Anterior cingulate cortex (tissue), 58 donors: ENCODE measurements around the gene CRLF3.
A peak's percentile ranks its signal among the peaks of the same experiment; 100 is the strongest.
"Not testable (repeated sequence)": the region's sequence is repeated elsewhere in the genome, so short reads cannot be mapped to it uniquely, and the experiment has no call there.

Source experiments
- DNase-seq, 58 donors: peaks; one replicate each; lab custom pipeline; 2025; lab: John Stamatoyannopoulos, UW

Gene CRLF3, protein sequence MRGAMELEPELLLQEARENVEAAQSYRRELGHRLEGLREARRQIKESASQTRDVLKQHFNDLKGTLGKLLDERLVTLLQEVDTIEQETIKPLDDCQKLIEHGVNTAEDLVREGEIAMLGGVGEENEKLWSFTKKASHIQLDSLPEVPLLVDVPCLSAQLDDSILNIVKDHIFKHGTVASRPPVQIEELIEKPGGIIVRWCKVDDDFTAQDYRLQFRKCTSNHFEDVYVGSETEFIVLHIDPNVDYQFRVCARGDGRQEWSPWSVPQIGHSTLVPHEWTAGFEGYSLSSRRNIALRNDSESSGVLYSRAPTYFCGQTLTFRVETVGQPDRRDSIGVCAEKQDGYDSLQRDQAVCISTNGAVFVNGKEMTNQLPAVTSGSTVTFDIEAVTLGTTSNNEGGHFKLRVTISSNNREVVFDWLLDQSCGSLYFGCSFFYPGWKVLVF

DNA sequence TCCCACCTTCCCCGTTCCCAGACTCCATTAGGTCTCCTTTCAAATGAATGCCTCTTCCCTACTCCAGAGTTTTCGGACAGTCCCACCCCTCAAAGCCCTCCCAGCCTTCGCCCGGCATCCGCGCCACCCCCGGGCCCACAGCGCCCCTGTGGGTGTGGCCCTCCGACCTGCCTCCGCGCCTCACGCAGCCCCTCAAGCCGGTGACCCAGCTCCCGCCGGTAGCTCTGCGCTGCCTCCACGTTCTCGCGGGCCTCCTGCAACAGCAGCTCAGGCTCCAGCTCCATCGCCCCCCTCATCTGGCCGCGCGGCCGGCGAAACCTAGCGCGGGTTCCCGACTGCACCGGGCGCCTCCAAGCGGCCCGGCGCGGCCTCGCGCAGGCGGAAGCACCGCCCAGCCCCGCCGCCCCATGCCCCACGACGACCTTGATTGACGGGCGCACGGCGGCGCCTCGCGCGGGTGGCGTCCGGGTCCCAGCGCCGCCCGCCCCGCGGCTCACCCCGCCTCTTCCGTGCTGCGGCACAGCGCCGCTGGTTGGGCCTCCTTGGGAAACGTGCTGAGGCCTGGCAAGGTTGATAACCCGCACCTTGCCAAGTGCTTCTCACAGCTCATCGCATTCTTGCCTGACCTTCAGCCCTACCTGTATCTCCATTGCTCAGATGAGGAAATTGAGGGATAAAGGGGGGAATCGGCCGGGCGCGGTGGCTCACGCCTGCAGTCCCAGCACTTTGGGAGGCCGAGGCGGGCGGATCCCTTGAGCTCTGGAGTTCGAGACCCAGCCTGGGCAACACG lies at the start of gene CRLF3:
CRLF3 (minus strand) TSS at position 337 of the 790 bp plus-strand sequence; CDS start at position 296, 41 bp downstream.
- DNase-seq = peak; percentile 19 to 94 (median 82)

DNA sequence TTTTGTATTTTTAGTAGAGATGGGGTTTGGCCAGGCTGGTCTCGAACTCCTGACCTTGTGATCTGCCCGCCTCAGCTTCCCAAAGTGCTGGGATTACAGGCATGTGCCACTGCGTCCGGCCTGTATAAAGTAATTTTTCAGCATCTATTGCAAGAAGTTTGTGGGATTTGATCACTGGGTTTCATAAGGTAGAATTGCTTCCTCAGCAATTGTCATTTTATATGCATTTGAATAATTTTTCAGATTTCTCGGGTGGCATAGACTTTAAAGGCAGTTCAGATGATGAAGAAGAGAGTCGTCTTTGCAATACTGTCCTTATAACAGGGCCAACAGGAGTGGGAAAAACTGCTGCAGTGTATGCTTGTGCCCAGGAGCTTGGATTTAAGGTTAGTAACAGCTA lies 44.5 kb upstream of the CRLF3 start:
- no peak for DNase-seq

DNA sequence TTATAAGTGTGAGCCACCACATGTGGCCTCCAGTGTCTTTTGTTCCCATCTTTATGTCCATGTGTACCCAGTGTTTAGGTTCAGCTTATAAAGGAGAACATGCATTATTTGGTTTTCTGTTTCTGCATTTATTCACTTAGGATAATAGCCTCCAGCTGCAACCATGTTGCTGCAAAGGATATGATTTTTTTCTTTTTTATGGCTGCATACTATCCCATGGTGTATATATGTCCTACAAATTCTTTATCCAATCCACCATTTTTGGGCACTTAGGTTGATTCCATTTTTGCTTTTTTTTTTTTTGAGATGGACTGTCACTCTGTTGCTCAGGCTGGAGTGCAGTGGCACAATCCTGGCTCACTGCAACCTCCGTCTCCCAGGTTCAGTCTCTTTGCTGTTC lies 40.1 kb upstream of the CRLF3 start:
- DNase-seq = no peak

DNA sequence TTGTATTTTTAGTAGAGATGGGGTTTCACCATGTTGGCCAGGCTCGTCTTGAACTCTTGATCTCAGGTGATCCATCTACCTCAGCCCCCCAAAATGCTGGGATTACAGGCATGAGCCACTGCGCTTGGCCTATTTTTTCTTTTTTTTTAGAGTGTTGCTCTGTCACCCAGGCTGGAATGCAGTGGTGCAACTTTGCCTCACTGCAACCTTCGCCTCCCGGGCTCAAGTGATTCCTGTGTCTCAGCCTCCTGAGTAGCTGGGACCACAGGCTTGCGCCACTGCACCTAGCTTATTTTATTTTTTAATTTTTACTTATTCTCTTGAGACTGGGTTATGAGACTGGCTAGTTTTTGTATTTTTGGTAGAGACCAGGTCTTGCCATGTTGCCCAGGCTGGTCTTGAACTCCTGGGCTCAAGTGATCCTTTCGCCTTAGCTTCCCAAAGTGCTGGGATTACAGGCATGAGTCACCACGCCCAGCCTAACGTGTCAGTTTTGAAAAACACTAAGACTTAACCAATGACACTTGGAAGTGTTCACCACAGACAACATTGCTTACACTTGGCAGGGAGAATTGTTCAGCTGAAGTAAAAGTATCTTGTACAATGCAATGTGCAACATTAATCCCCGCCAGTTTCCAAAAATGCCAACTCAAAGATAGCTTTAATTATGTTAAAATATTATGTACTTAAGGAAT lies 34.2 kb upstream of the CRLF3 start:
- no peak for DNase-seq

DNA sequence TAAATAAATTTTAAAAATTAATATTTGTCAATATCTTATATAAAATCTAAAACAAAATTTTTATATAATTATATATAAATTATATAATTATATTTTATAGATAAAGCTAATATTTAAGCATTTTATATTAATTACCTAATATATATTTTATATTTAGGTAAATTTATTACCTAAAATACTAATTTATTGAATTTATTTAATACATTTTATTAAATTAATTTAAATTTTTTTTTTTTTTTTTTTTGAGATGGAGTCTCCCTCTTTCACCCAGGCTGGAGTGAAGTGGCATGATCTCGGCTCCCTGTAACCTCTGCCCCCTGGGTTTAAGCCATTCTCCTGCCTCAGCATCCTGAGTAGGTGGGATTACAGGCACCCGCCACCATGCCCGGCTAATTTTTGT lies 29.7 kb upstream of the CRLF3 start:
- DNase-seq = no peak

DNA sequence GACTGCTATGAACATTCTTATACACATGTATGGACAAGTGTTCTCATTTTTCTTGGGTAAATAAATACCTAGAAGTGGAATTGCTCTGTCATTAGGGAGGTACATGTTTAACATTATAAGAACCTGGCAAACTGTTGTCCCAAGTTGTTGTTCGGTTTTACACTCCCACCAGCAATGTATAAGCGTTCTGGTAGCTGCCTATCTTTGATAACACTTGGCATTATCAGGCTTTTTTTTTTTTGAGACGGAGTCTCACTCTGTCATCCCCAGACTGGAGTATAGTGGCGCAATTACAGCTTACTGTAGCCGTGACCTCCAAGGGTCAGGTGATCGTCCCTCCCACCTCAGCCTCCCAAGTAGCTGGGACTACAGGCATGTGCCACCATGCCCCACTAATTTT lies 23.5 kb upstream of the CRLF3 start:
- DNase-seq = no peak

DNA sequence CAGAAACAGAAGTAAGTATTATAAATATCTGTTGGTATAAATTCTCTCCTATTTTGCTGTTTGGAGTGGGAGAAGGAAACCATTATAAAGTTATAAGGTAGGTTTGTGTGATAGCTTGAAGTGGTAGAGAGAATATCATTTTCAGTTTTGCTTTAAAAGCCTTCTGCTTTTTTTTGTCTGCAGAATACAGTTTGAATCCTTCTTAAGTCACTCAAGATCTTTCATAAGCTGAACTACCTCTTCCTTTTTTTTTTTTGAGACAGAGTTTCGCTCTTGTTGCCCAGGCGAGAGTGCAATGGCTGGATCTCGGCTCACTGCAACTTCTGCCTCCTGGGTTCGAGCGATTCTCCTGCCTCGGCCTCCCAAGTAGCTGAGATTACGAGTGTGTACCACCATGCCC lies 16.3 kb upstream of the CRLF3 start:
- no peak for DNase-seq

DNA sequence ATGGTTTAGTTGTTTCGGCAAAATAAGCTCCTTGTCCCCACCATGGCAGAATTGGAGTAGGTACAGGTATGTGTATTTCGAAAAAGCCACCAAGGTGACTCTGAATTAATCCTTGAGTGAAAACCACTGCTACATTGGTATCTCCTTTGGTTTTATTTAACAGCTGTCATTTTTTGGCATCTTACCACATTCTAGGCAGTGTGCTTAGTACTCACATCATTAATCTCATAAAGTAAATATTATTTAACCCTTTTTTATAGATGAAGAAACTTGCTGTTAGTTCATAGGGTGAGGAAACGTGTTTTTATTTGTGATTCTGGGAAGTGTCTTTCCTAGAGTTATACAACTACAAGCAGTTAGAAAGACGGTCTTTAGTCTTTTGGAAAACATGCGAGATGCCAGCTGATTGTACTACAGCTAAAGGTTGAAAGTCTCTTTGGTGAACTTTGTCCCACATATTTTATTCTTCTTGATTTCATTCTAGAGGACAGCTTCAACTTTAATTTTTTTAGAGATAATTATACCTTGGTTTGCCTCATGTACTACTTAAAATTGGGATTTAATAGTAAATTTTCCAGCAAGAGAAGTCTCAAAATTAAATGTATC lies 13.8 kb upstream of the CRLF3 start:
- DNase-seq = no peak

DNA sequence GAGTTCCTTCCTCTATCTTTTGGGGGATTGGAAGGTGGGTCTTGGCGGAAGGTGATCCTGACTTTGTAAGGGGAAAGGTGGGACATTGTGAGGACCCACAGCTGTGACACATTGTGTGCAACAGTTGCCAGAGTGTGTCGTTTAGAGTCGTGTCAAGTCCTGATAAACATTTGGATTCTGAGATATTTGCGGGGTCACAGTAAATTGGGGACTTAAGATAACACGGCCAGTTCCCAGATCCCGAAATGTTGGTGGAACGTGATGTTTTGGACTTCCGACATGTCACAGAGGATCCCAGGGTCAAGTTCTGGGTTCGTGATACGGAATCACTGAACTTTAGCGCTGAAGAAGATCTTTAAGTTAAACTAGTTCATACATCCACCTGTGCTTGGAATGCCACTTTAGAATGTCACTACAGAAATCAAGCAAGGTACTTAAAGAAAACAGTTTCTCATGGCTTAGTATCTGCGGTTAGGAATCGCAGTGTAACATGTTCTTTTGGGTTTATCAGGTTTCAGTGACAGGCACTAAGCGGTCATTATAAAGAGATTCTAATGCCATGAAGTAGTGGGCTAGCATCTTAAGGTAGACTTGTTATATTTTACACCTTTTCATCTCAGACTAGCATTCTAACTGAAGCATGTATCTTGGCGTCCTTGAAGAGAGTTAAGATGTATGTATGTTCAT lies 8.1 kb upstream of the CRLF3 start:
- no peak for DNase-seq

DNA sequence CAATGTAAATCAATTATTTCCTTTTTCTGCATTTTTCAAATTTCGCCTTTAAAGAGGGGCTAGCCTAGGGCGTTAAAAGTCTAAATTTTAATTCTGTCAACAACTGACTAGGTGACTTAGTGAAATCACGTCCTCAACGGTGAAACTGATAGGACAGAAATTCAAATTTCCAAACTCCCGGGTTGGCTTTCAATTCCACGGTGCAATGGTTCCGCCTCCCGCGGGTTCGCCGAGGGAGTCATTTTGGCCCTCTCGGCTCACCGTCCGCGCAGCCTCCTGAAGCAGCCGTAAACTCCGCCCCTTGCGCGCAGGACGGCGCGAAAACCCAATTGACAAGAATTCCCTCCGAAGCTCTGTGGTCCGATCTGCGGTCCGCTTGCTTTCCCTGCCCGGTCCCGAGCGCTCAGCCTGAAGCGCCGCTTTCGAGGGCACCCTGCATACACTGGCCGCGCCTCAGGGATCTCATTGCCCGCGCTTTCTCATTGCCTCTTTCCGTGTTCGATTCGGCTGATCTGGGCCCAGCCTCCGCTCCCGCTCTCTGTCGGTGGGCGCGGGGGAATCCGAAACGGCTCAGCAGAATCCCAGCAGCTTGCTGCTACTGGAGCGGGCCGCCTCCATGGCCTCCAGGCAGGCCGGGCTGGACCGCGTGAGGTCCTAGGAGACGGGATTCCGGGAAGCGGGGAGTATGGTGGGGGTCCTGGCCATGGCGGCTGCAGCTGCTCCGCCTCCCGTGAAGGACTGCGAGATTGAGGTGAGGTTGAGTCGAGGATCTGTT lies 7.4 kb upstream of the CRLF3 start, which contains the start of gene ATAD5:
ATAD5 (plus strand) TSS at position 304 of the 775 bp plus-strand sequence; CDS start at position 686, 382 bp downstream.
- DNase-seq = peak; percentile 38 to 92 (median 82)

DNA sequence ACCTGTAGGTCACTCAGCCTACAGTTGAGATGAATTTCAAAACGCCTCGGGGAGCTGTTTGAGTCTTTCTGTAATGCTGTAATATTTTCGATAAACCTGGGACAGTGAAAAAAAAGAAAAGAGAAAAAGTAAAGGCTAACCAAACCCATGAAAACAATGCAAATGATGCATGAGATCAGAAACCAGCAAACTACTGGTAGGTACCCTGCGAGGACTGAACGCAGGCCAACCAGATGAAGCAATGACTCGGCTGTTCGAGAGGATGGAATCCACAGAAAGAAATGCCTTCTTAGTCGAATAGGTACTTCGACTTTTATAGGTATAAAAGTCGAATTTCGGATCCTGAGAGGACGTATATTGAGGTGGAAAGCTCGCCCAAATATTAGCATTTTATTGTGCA lies 6.8 kb upstream of the CRLF3 start:
- peak in 1 of 58 donors; percentile 13 for DNase-seq

DNA sequence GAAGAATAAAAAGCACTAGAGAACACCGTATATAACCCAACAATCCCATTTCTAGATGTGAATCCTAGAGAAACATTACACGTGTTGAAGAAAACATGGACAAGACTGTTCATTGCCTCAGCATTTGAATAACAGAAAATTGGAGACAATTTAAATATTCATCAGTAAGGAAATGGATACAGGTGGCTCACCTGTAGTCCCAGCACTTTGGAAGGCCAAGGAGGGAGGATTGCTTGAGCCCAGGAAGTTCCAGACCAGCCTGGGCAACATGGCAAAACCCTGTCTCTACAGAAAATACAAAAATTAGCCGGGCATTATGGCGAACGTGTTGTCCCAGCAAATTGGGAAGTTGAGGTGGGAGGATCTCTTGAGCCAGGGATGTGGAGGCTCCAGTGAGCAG lies 4.5 kb upstream of the CRLF3 start:
- DNase-seq = no peak

DNA sequence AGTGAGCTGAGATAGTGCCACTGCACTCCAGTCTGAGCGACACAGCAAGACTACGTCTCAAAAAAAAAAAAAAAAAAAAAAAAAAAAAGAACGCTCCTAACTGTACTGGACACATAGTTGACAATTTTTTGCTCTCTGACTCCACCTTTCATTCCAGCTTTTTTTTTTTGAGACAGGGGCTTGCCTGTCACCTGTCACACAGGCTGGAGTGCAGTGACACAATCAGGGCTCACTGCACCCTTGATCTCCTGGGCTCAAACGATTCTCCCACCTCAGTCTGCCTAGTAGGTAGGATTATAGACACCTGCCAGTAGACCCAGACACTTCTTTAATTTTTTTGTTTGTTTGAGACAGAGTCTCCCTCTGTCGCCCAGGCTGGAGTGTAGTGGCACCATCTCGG lies 2.6 kb upstream of the CRLF3 start:
- no peak for DNase-seq

DNA sequence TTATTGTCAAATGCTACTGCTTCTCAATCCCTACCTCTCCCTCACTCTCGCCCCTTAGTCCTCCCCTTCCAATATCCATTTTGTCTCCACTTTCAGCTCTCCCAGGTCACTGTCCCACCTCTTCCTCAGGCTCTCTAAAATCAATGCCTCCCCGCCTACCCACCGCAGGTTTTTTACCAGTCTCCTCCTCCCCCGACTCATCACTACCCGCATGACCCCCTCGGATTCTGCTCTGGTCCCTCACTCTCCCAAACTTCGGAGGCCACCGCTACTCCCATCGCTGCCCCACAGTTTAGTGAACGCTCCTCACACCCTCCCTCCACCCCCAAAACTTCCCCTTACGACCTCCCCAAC lies 513 bp downstream of the CRLF3 start:
- DNase-seq = peak in 1 of 58 donors; percentile 39

DNA sequence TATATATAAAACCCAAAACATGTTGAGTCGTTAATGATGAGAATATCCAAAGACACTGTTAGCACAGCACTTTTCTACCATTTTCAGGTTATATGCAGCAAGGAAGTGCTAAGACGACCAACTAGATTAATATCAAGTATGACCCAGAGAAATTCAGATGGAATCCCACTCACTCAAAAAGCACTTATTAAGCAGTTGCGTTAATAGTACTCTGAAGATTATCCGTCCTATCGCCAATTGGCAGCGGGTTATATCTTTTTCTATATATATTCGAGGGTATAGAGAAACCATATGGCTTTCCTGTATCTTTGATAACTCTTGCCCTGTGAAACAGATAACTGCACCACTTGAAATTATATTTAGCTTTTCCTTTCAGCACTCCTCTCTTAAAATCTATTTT lies 1.1 kb downstream of the CRLF3 start:
- no peak for DNase-seq

DNA sequence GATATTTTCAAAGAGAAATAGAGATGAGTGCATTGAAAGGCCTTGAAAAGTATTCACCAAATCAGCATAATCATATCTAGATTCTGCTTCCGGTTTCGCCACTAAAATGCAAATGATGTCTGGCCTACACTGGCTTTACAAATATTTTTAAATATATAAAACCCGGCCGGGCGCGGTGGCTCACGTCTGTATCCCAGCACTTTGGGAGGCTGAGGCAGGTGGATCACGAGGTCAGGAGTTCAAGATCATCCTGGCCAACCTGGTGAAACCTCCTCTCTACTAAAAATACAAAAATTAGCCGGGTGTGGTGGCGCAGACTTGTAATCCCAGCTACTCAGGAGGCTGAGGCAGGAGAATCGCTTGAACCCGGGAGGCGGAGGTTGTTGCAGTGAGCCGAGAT lies 1.6 kb downstream of the CRLF3 start:
- DNase-seq = not testable (repeated sequence)

DNA sequence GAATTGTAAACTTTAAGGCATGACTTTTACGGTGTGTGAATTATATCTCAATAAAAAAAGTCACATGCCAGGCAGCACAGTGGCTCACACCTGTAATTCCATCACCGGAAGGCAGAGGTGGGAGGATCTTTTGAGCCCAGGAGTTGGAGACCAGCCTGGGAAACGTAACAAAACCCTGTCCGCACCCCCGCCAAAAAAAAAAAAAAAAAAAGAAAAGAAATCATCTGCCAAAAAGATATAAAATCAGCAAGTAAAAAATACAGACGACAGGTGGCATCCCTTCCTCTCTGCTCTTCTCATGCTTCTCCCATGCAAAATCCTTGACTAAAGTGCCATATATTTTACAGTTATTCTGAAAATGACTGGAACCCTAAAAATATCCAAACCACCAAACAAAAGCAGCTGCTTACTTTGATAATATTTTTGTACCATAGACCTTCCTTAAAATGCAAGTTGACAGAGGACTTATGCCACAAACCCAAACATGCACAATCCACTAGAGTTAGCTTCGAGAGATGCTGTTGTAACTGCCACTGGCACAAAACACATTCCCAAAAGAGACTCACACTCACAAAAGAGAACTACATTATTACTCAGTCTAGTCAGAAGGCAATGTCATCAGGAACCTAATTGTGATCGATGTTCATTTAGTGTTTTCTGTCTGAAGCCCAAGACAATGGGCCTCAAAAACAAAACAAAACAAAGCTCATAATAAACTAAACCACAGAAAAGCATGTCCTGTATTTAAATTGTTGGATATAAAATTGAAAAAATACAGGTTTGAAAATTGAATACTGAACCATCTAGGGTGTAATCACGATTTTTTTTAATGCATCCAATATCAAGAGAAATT lies 2.4 kb downstream of the CRLF3 start:
- DNase-seq = no peak

DNA sequence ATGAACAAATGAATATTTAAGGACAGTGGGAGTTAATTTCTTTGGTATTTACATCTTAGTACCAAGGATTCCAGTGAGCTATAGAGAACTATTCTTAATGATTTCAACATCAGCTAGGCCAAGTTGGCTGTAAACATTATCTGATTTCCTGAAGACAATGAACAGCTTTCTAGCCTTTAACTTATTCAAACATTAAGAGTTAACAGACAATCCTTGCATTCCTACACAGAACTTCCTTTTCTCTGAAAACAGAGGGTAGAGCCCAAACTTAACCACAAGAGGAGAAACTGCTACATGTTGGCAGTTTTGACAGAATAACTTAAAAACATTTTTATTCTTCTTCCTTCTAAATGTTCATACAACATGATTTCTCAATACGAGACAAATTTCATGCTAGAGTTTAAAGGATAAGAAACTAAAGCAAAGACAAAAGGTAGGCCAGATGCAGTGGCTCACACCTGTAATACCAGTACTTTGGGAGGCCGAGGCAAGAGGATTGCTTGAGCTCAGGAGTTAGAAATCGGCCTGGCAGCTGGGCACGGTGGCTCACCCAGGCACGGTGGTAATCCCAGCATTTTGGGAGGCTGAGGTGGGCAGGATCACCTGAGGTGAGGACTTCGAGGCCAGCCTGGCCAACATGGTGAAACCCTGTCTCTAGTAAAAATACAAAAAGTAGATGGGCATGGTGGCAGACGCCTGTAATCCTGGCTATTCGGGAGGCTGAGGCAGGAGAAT lies 4.4 kb downstream of the CRLF3 start:
- DNase-seq = no peak
